HEK293 (cell line): ENCODE data around the gene TYW5.

Experiments
- CTCF ChIA-PET: fragments of 350-600 bp; formaldehyde crosslinking; extraction: SDS; loops from one replicate; lab custom pipeline; 2021; ENCODE audit warnings: antibody characterized with exemption; lab: Yijun Ruan, JAX
- POLR2A ChIA-PET: fragments of 300-600 bp; formaldehyde crosslinking; extraction: SDS; loops from one replicate; lab custom pipeline; 2020; ENCODE audit warnings: antibody characterized with exemption, inconsistent platforms; lab: Yijun Ruan, JAX
- H3K27ac ChIP-seq: fragments of 200-500 bp; sonication (Bioruptor generic); 2 replicates; pipeline ENCODE4 v1.5.1; 2014; ENCODE audit warnings: low read depth, low read length, control low read depth, inconsistent platforms; ENCODE audit errors: extremely low read depth
- H3K36me3 ChIP-seq, 2 experiments: fragments of 200-500 bp in 1 of 2; sonication (Bioruptor generic) in 1 of 2; 1 replicate in 1 of 2; 2 replicates in 1 of 2; pipeline ENCODE4 v1.5.1; 2014 to 2017; ENCODE audit warnings: inconsistent platforms in 2 of 2, low read length in 2 of 2; ENCODE audit not compliant: control insufficient read depth in 2 of 2, insufficient read depth in 1 of 2
- H3K4me1 ChIP-seq: fragments of 200-500 bp; sonication (Bioruptor generic); 2 replicates; pipeline ENCODE4 v1.5.1; 2014; ENCODE audit warnings: mild to moderate bottlenecking, low read length, inconsistent platforms; ENCODE audit not compliant: control insufficient read depth, insufficient read depth
- H3K4me3 ChIP-seq: 2 replicates; pipeline ENCODE4 v1.5.1; 2011; ENCODE audit warnings: low read depth, mild to moderate bottlenecking, control low read depth, low read length, moderate library complexity
- H3K9me3 ChIP-seq: fragments of 200-500 bp; sonication (Bioruptor generic); 2 replicates; pipeline ENCODE4 v1.5.1; 2014; ENCODE audit warnings: low read depth, low read length, inconsistent platforms; ENCODE audit not compliant: control insufficient read depth, insufficient read depth
- GLI2 ChIP-seq: fragments of 450-650 bp; formaldehyde crosslinking; IDR thresholded peaks from 2 replicates; pipeline ENCODE4; 2017; ENCODE audit warnings: missing biosample characterization, missing genetic modification characterization, low read depth, borderline replicate concordance
- GLIS2 ChIP-seq: fragments of 450-650 bp; formaldehyde crosslinking; IDR thresholded peaks from 2 replicates; pipeline ENCODE4 v1.5.1; 2016; ENCODE audit warnings: missing biosample characterization, missing genetic modification characterization
- KLF16 ChIP-seq: fragments of 450-650 bp; formaldehyde crosslinking; IDR thresholded peaks from 2 replicates; pipeline ENCODE4 v1.5.1; 2017; ENCODE audit warnings: missing biosample characterization, missing genetic modification characterization
- MEIS1 ChIP-seq: sonication (generic); formaldehyde crosslinking; IDR thresholded peaks from 2 replicates; pipeline ENCODE4 v1.8.1; 2022; ENCODE audit warnings: missing genetic modification reagents, mild to moderate bottlenecking, borderline replicate concordance
- MYNN ChIP-seq: fragments of 450-650 bp; formaldehyde crosslinking; IDR thresholded peaks from 2 replicates; pipeline ENCODE4 v1.5.1; 2016; ENCODE audit warnings: missing biosample characterization, missing genetic modification characterization, borderline replicate concordance
- YY1 ChIP-seq: fragments of 450-650 bp; formaldehyde crosslinking; IDR thresholded peaks from 2 replicates; pipeline ENCODE4 v1.5.1; 2018; ENCODE audit warnings: missing biosample characterization, missing genetic modification characterization
- ZBTB17 ChIP-seq: fragments of 450-650 bp; formaldehyde crosslinking; IDR thresholded peaks from 2 replicates; pipeline ENCODE4 v1.5.1; 2016; ENCODE audit warnings: missing biosample characterization, missing genetic modification characterization
- ZBTB7A ChIP-seq: fragments of 450-650 bp; formaldehyde crosslinking; IDR thresholded peaks from 2 replicates; pipeline ENCODE4 v1.5.1; 2016; ENCODE audit warnings: low read depth, missing biosample characterization, missing genetic modification characterization
- ZFHX2 ChIP-seq: fragments of 450-650 bp; formaldehyde crosslinking; conservative IDR thresholded peaks from 2 replicates; pipeline ENCODE4 v1.5.1; 2016; ENCODE audit warnings: missing biosample characterization, missing genetic modification characterization
- ZFP3 ChIP-seq: fragments of 450-650 bp; formaldehyde crosslinking; IDR thresholded peaks from 2 replicates; pipeline ENCODE4 v1.5.1; 2016; ENCODE audit warnings: low read depth, missing biosample characterization, missing genetic modification characterization
- ZNF10 ChIP-seq: fragments of 450-650 bp; formaldehyde crosslinking; IDR thresholded peaks from 2 replicates; pipeline ENCODE4 v1.5.1; 2017; ENCODE audit warnings: missing biosample characterization, missing genetic modification characterization
- ZNF132 ChIP-seq: fragments of 450-650 bp; formaldehyde crosslinking; IDR thresholded peaks from 2 replicates; pipeline ENCODE4 v1.5.1; 2017; ENCODE audit warnings: missing biosample characterization, missing genetic modification characterization, borderline replicate concordance
- ZNF140 ChIP-seq: fragments of 450-650 bp; formaldehyde crosslinking; IDR thresholded peaks from 2 replicates; pipeline ENCODE4 v1.5.1; 2016; ENCODE audit warnings: missing biosample characterization, missing genetic modification characterization
- ZNF184 ChIP-seq: fragments of 450-650 bp; IDR thresholded peaks from 2 replicates; pipeline ENCODE4 v1.5.1; 2018; ENCODE audit warnings: missing biosample characterization, mild to moderate bottlenecking, missing genetic modification characterization
- ZNF214 ChIP-seq: fragments of 450-650 bp; formaldehyde crosslinking; IDR thresholded peaks from 2 replicates; pipeline ENCODE4 v1.5.1; 2017; ENCODE audit warnings: missing biosample characterization, mild to moderate bottlenecking, missing genetic modification characterization, borderline replicate concordance
- ZNF248 ChIP-seq: fragments of 450-650 bp; formaldehyde crosslinking; IDR thresholded peaks from 2 replicates; pipeline ENCODE4 v1.5.1; 2017; ENCODE audit warnings: missing biosample characterization, missing genetic modification characterization
- ZNF311 ChIP-seq: fragments of 450-650 bp; formaldehyde crosslinking; IDR thresholded peaks from 2 replicates; pipeline ENCODE4 v1.5.1; 2017; ENCODE audit warnings: missing biosample characterization, missing genetic modification characterization, borderline replicate concordance
- ZNF350 ChIP-seq: fragments of 450-650 bp; formaldehyde crosslinking; IDR thresholded peaks from 2 replicates; pipeline ENCODE4 v1.5.0; 2017; ENCODE audit warnings: missing biosample characterization, mild to moderate bottlenecking, missing genetic modification characterization
- ZNF473 ChIP-seq: fragments of 450-650 bp; formaldehyde crosslinking; IDR thresholded peaks from 2 replicates; pipeline ENCODE4 v1.5.1; 2017; ENCODE audit warnings: missing biosample characterization, missing genetic modification characterization
- ZNF48 ChIP-seq: fragments of 450-650 bp; formaldehyde crosslinking; IDR thresholded peaks from 2 replicates; pipeline ENCODE4 v1.5.1; 2016; ENCODE audit warnings: missing biosample characterization, missing genetic modification characterization
- ZNF544 ChIP-seq: fragments of 450-650 bp; formaldehyde crosslinking; IDR thresholded peaks from 2 replicates; pipeline ENCODE4 v1.5.0; 2017; ENCODE audit warnings: missing biosample characterization, missing genetic modification characterization
- ZNF571 ChIP-seq: fragments of 450-650 bp; formaldehyde crosslinking; IDR thresholded peaks from 2 replicates; pipeline ENCODE4 v1.5.0; 2017; ENCODE audit warnings: missing biosample characterization, missing genetic modification characterization
- ZNF596 ChIP-seq: fragments of 450-650 bp; IDR thresholded peaks from 2 replicates; pipeline ENCODE4 v1.5.0; 2018; ENCODE audit warnings: missing biosample characterization, mild to moderate bottlenecking, missing genetic modification characterization, moderate library complexity
- ZNF610 ChIP-seq: fragments of 450-650 bp; formaldehyde crosslinking; IDR thresholded peaks from 2 replicates; pipeline ENCODE4 v1.5.1; 2016; ENCODE audit warnings: missing biosample characterization, missing genetic modification characterization, borderline replicate concordance
- ZNF670 ChIP-seq: fragments of 450-650 bp; formaldehyde crosslinking; IDR thresholded peaks from 2 replicates; pipeline ENCODE4 v1.5.1; 2016; ENCODE audit warnings: missing biosample characterization, missing genetic modification characterization, low read depth
- ZXDB ChIP-seq: fragments of 450-650 bp; formaldehyde crosslinking; IDR thresholded peaks from 2 replicates; pipeline ENCODE4 v1.5.1; 2016; ENCODE audit warnings: missing biosample characterization, missing genetic modification characterization
- TF ChIP-seq, protein P1 (sequence below): fragments of 450-650 bp; formaldehyde crosslinking; IDR thresholded peaks from 2 replicates; pipeline ENCODE4 v1.5.1; 2016; ENCODE audit warnings: missing biosample characterization, missing genetic modification characterization
- TF ChIP-seq, protein P2 (sequence below): fragments of 450-650 bp; formaldehyde crosslinking; IDR thresholded peaks from 2 replicates; pipeline ENCODE4 v1.5.1; 2016; ENCODE audit warnings: missing biosample characterization, missing genetic modification characterization, low read depth
- TF ChIP-seq, protein P3 (sequence below): fragments of 450-650 bp; formaldehyde crosslinking; IDR thresholded peaks from 2 replicates; pipeline ENCODE4 v1.5.1; 2016; ENCODE audit warnings: missing biosample characterization, missing genetic modification characterization

TYW5 gene

GRCh38 chr2:199991691-199992090, 36.4 kb upstream of the TYW5 start:
- no peak overlapping the region for H3K4me3 ChIP-seq
- TF ChIP-seq ZNF132 (tag by site-specific recombination) = no peak
- TF ChIP-seq, protein P1, sequence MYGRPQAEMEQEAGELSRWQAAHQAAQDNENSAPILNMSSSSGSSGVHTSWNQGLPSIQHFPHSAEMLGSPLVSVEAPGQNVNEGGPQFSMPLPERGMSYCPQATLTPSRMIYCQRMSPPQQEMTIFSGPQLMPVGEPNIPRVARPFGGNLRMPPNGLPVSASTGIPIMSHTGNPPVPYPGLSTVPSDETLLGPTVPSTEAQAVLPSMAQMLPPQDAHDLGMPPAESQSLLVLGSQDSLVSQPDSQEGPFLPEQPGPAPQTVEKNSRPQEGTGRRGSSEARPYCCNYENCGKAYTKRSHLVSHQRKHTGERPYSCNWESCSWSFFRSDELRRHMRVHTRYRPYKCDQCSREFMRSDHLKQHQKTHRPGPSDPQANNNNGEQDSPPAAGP (tag by site-specific recombination) = no peak
- no peak for TF ChIP-seq ZNF350 (tag by site-specific recombination)
- TF ChIP-seq ZNF670 (tag by site-specific recombination) = no peak
- no peak for TF ChIP-seq ZNF596 (tag by site-specific recombination)
- no peak for TF ChIP-seq MYNN
- no peak for TF ChIP-seq ZBTB17 (tag by site-specific recombination)
- no peak for TF ChIP-seq ZNF140 (tag by site-specific recombination)
- no peak for TF ChIP-seq ZXDB (tag by site-specific recombination)
- TF ChIP-seq ZNF473 (tag by site-specific recombination) = no peak
- no peak for TF ChIP-seq YY1 (tag by site-specific recombination)
- TF ChIP-seq KLF16 (tag by site-specific recombination) = no peak
- no peak for TF ChIP-seq GLIS2 (tag by site-specific recombination)
- TF ChIP-seq ZNF10 (tag by site-specific recombination) = no peak
- TF ChIP-seq ZFP3 (tag by site-specific recombination) = no peak
- TF ChIP-seq ZNF48 (tag by site-specific recombination) = no peak
- TF ChIP-seq, protein P2, sequence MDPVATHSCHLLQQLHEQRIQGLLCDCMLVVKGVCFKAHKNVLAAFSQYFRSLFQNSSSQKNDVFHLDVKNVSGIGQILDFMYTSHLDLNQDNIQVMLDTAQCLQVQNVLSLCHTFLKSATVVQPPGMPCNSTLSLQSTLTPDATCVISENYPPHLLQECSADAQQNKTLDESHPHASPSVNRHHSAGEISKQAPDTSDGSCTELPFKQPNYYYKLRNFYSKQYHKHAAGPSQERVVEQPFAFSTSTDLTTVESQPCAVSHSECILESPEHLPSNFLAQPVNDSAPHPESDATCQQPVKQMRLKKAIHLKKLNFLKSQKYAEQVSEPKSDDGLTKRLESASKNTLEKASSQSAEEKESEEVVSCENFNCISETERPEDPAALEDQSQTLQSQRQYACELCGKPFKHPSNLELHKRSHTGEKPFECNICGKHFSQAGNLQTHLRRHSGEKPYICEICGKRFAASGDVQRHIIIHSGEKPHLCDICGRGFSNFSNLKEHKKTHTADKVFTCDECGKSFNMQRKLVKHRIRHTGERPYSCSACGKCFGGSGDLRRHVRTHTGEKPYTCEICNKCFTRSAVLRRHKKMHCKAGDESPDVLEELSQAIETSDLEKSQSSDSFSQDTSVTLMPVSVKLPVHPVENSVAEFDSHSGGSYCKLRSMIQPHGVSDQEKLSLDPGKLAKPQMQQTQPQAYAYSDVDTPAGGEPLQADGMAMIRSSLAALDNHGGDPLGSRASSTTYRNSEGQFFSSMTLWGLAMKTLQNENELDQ (tag by site-specific recombination) = no peak
- TF ChIP-seq ZFHX2 (tag by site-specific recombination) = no peak
- TF ChIP-seq, protein P3, sequence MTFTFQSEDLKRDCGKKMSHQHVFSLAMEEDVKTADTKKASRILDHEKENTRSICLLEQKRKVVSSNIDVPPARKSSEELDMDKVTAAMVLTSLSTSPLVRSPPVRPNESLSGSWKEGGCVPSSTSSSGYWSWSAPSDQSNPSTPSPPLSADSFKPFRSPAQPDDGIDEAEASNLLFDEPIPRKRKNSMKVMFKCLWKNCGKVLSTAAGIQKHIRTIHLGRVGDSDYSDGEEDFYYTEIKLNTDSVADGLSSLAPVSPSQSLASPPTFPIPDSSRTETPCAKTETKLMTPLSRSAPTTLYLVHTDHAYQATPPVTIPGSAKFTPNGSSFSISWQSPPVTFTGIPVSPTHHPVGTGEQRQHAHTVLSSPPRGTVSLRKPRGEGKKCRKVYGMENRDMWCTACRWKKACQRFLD = no peak
- H3K4me1 ChIP-seq = peaks cover 5% of the 10 kb centered on the region; the same call in 1 of the 2 replicates
- ChIA-PET CTCF (interaction anchor here (0.6 kb wide), 1 partner anchor 363 kb away, joined by 5 read pairs; no protein-coding TSS in a partner anchor), POLR2A (no interaction called here)
- no peak overlapping the region for H3K27ac ChIP-seq
- no peaks in the 10 kb centered on the region for H3K9me3 ChIP-seq
- no peaks in the 10 kb centered on the region for H3K36me3 ChIP-seq

DNA sequence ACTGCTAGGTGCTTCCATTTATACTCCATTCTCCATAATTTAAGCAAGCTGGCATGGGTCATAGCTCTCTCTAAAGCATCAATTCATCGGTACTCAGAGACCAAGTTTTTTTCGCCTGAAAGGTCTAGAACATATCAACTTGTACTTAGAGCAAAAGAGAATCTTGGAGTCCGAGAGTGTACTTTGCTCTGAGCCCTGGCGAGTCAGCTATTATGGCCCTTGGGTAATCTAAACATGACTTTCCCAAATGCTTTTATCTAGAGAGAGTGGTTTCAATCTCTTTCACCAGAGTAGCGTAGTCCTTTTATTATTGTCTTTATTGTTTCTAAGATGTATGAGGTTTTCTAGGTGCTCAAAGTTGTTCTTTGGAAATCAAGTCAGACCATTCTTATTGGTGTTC, 34.5 kb upstream of the TYW5 start:
- ChIA-PET POLR2A (no interaction called here), CTCF (interaction anchor here (0.8 kb wide), 1 partner anchor 715 kb away, joined by 3 read pairs; no protein-coding TSS in a partner anchor)
- H3K27ac ChIP-seq = no peak overlapping the region
- peaks cover 5% of the 10 kb centered on the region; the same call in 1 of the 2 replicates for H3K4me1 ChIP-seq
- no peak overlapping the region for H3K4me3 ChIP-seq
- TF ChIP-seq ZNF214 (tag by site-specific recombination) (no peak), ZNF571 (tag by site-specific recombination) (no peak), ZNF184 (tag by site-specific recombination) (no peak), ZNF311 (no peak), MEIS1 (CRISPR knock-in tag) (no peak), GLI2 (no peak), ZNF248 (tag by site-specific recombination) (no peak), ZNF596 (tag by site-specific recombination) (no peak), ZNF544 (tag by site-specific recombination) (no peak), ZNF610 (tag by site-specific recombination) (no peak), ZBTB7A (tag by site-specific recombination) (no peak)
- no peaks in the 10 kb centered on the region for H3K9me3 ChIP-seq
- no peaks in the 10 kb centered on the region for H3K36me3 ChIP-seq
